A204.1 (cell line): ENCODE data around the gene SNRPE.
"Not testable (repeated sequence)": the region's sequence is repeated elsewhere in the genome, so short reads cannot be mapped to it uniquely, and the experiment has no call there.

Source experiments
- FAIRE-seq: peaks from 2 replicates; lab custom pipeline; 2012; peaks lifted over from hg19 to GRCh38; lab: Jason Lieb, UNC

Gene SNRPE

DNA sequence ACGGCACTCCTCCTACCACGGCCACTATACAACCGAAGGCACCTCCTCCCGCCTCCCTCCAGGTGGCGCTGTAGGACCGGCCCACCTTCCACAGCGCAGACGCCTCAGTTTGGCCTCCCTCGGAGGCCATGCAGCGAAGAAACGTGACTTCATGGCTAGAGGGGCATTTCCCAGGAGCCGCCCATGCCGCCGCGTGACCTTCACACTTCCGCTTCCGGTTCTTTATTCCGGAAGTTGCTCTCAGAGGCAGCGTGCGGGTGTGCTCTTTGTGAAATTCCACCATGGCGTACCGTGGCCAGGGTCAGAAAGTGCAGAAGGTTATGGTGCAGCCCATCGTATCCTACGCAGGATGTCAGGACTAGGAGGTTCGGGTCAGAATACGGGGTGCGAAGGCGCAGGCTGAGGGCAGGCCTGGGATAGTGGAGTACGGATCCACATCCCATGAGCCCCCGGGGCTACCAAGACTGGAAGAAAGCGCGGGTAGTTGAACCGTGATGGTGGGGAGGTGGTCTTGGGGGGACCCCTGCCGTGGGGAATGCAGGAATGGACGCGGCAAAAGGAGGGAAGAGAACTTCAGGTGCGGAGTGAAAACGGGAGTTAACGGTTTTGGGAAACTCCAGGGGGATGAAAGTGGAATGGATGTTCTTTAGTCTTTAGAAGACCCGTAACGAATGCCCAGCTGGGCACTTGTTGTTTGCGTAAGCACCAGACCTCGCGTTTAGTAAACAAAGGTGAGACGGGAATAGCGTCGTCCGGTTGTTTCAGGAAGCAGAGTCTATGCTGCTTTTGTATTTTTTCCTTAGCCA, at the start of gene SNRPE:
SNRPE (plus strand) TSS at position 221 of the 806 bp plus-strand sequence; CDS start at position 282, 61 bp downstream.
- peak; percentile 93 for FAIRE-seq

DNA sequence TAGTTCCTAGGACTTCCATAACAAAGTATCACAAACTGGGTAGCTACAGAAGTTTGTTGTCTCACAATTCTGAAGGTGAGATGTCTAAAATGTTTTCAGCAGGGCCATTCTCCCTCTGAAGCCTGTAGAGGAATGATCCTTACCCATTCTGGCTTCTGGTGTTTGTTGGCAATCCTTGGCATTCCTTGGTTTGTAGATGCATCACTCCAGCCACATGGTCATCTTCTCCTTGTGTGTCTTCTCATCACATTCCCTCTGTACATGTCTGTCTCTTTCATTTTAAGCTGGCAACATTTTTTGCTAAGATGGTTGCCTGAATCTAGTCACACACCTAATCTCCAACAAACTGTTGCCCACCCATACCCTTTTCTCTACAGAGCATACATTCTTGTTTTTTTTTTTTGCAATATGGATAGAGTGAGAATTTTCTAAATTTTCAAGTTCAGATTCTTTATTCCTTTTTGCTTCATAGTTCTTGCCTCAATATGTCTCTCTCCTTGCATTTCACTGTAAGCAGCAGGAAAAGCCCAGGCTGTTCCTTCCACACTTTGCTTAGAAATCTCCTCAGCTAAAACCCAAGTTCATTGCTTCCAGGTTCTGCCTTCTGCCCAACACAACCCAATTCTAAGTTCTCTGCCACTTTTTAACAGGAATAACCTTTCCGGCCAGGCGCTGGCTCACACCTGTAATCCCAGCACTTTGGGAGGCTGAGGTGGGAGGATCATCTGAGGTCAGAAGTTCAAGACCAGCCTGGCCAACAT, 47.6 kb upstream of the SNRPE start:
- FAIRE-seq, result no peak

DNA sequence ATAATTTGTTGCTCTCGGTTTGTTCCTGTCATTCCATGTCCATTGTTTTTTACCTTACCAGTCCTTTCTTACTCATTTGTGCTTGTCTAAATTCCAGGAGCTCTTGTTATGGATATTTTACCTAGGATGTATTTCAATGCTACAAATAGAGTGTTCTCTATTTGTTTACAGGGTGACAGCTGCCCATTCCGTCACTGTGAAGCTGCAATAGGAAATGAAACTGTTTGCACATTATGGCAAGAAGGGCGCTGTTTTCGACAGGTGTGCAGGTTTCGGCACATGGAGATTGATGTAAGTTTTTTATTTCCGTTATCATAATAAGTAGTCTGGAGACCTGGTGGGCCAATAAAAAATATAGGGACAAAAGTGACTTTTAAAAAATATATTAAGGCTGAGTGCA, 43.0 kb upstream of the SNRPE start:
- FAIRE-seq, result no peak

- FAIRE-seq, result no peak
Measured at GRCh38 chr1:203823306-203823705, 38.1 kb upstream of the SNRPE start.

GRCh38 chr1:203826175-203826574, 35.2 kb upstream of the SNRPE start:
- no peak for FAIRE-seq

DNA sequence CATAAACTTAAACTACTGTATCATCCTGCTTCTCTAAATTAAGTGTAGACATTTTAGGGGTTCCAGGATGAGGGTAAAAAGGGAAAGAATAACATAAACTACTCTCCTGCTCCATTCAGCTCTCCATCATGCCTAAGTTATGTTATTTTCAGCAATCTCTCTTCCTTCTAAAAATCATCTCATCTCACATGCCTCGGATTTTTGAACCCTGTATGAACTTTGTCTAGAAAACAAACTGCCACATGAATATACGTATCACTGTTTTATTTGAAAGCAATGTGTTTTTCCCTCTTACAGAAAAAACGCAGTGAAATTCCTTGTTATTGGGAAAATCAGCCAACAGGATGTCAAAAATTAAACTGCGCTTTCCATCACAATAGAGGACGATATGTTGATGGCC, 33.4 kb upstream of the SNRPE start:
- no peak for FAIRE-seq

DNA sequence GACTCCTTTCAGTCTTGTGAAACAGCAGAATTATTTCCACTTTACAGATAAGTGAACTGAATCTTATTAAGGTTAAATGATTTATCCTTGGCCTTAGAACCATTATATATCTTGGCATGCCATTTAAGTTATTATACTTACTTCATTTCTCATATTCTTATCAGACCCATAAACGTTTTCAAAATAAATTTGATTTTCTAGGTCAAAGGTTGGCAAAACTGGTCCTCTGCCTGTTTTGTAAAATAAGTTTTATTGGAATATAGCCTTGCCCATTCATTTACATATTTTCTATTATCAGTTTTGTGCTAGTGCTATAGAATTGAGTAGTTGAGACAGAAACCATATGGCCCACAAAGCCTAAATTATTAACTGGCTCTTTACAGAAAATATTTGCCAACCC, 32.9 kb upstream of the SNRPE start:
- no peak for FAIRE-seq

DNA sequence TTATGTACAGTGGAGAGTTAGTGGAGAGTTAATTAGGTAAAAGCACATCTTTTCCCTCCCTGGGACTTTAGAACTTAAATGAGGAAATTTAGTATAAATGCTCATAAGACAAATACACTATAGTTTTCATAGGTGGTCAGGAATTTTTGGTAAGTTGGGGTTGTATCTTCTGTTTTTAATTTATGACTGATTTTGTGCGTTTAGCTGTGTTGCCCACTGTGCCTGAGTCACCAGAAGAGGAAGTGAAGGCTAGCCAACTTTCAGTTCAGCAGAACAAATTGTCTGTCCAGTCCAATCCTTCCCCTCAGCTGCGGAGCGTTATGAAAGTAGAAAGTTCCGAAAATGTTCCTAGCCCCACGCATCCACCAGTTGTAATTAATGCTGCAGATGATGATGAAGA, 32.2 kb upstream of the SNRPE start:
- not testable (repeated sequence) for FAIRE-seq

- no peak for FAIRE-seq
Measured at GRCh38 chr1:203835476-203835875, 25.9 kb upstream of the SNRPE start.

DNA sequence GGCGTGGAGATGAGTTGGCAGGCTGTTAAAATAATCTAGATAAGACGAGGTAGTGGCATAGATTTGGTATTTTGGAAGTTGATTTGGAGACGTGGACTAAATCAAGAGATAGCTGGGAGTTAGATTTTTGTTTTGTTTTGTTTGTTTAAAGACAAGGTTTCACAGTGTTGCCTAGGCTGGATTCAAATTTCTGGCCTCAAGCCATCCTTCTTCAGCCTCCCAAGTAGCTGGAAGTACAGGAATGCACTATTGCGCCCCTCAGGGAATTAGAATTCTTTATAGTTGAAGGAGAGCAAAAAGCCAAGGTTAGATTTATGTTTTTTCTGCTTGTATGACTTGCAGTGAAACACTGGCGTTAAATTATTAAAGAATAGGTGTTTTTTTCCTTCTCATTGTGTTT, 22.3 kb upstream of the SNRPE start:
- FAIRE-seq, result no peak

- FAIRE-seq, result no peak
Measured at GRCh38 chr1:203840208-203840808, 21.1 kb upstream of the SNRPE start.

- peak; percentile 48 for FAIRE-seq
Measured at GRCh38 chr1:203842559-203842876, 18.9 kb upstream of the SNRPE start.

- FAIRE-seq, result no peak
Measured at GRCh38 chr1:203843435-203843834, 18.0 kb upstream of the SNRPE start.

GRCh38 chr1:203853112-203853511, 8.3 kb upstream of the SNRPE start:
- FAIRE-seq, result not testable (repeated sequence)

- no peak for FAIRE-seq
Measured at GRCh38 chr1:203858055-203858454, 3.3 kb upstream of the SNRPE start.

DNA sequence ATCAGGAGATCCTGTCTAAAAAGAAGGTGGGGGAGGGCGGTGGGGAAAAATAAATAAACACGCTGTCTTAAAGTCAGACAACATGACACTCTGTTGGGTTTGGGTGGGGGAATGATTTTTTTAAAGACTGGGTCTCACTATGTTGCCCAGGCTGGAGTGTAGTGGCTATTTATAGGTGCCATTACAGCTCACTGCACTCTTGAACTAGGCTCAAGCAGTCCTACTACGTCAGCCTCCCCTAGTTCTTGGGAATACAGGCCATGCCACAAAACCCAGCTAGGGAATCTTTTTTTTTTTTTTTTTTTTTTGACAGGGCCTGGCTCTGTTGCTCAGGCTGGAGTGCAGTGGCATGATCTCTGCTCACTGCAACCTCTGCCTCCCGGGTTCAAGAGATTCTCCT, 2.4 kb upstream of the SNRPE start:
- no peak for FAIRE-seq

DNA sequence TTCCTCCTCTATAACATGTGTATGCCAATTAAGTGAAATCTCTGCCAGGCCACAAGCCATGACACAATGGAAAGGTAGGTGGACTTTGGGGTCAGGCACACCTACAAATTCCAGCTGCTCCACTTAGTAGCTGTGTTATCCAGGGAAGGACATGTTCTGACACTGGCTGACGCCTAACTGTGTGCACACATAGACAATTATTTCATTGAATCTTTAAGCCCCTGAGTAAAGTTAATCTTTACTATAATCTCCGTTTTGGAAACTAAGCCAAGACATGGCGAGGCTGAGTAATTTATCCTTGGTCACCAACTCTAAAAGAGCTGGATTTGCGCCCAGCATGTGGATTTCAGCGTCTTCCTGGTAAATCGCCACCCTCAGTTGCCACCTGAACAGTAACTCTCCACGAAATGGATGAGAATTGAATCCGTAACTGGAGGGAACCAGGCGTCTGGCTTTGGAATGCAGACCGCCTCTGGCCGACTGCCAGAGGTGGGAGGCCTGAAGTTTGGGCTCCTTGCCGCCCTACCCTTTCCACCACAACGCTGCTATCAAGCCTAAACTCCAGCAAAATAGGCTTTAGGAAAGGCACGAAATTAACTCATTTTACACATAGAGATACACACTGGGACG, 888 bp upstream of the SNRPE start:
- FAIRE-seq, result no peak

DNA sequence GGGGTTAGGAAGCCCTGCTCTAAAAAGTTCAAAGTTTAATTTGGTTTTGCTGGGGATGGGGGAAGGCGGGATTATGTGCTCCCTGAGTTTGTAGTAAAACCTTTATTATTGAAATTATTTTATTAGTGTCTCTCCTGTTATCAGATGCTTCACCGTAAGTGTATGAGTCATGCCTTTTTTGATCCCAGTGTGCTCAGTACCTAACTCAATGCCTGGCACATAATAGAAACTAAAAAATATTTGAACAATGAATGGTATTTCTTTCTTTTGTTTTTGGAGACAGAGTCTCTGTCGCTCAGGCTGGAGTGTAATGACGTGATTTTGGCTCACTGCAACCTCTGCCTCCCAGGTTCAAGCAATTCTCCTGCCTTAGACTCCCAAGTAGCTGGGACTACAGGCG, 6.4 kb downstream of the SNRPE start:
- FAIRE-seq, result no peak

DNA sequence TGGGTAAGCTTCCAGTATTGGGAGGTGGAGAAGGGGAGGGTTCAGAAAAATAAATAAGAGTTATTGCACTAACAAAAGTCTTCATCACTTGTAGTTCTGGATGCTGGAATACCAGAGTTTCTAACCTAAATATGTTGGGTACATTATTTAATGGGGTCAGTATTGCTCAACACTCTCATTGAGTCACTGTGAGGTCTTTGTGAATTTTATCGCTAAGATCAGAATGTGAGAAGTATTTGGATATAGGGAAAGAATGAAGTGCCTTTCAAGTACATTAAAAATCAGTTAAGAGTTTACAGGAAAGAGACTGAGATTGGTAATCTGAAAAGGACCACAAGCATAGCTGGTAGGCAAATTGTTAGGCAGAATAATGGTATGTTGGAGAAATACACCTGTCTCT, 8.8 kb downstream of the SNRPE start:
- FAIRE-seq, result no peak

GRCh38 chr1:203871114-203871880, 9.9 kb downstream of the SNRPE start:
- peak; percentile 27 for FAIRE-seq

GRCh38 chr1:203873094-203873493, 11.7 kb downstream of the SNRPE start:
- FAIRE-seq, result no peak

GRCh38 chr1:203878422-203878821, 17.0 kb downstream of the SNRPE start:
- FAIRE-seq, result no peak
